ENCODE results near the gene ANKRD40CL. TPM values are rescaled to one million over a fixed set of nuclear protein-coding genes. Genes with fewer than 3 reads are reported as not detected.

The ANKRD40CL gene
- total RNA-seq, 1 experiment from 2014 or later = not detected

GRCh38 chr17:50793007-50793406, 25.7 kb upstream of the ANKRD40CL start:
- in situ Hi-C loops (cut with HindIII; ENCODE audit: low pct_unique_long_range_greater_than_20kb, low sequenced_read_pairs) (no loop called here), intact Hi-C loops (cut with micrococcal nuclease; ENCODE audit: unreplicated experiment) (no loop called here)
- no peaks in the 10 kb centered on the region for H3K4me1 ChIP-seq (ENCODE audit: control insufficient read depth, insufficient read depth, low read length)
- TF ChIP-seq REST (IDR thresholded peaks at IDR 0.05; ENCODE audit: insufficient read depth in 1 of 2, low read depth in 2 of 2, low read length in 1 of 2) (no peak), SIN3A (IDR thresholded peaks at IDR 0.05; ENCODE audit: borderline replicate concordance, insufficient read depth, low read depth, low read length) (no peak), TCF7L2 (IDR thresholded peaks at IDR 0.05; ENCODE audit: low read depth, low read length) (no peak)
- 0 out of 2 replicates have a peak, but pooled peaks have one; percentile 33 for ATAC-seq
- no peak for DNase-seq (ENCODE audit: low read depth, low spot score)
- no peaks in the 10 kb centered on the region for H3K9me3 ChIP-seq (ENCODE audit: control insufficient read depth, insufficient read depth, low read depth, low read length)
- no TSS peak for BruUV-seq (replicated peaks)
- no peak overlapping the region for H3K27ac ChIP-seq (ENCODE audit: low read length)
- ChIA-PET POLR2A (no interaction called here), CTCF (no interaction called here)
- no peaks in the 10 kb centered on the region for H3K36me3 ChIP-seq (ENCODE audit: control insufficient read depth, insufficient read depth, low read length)
- H3K4me3 ChIP-seq (ENCODE audit: low read depth in 2 of 2, low read length in 2 of 2) = no peak overlapping the region
- H3K27me3 ChIP-seq (ENCODE audit: control insufficient read depth, insufficient read depth, low read length) = no peaks in the 10 kb centered on the region

- CTCF ChIA-PET = no interaction called here
- POLR2A ChIA-PET = no interaction called here
Observed at GRCh38 chr17:50792132-50792531, 24.8 kb upstream of the ANKRD40CL start.

More at GRCh38 chr17:50792132-50792531, 24.8 kb upstream of the ANKRD40CL start:
- Histone ChIP-seq H3K27ac (ENCODE audit: low read length) (no peak overlapping the region), H3K36me3 (ENCODE audit: control insufficient read depth, insufficient read depth, low read length) (no peaks in the 10 kb centered on the region), H3K4me1 (ENCODE audit: control insufficient read depth, insufficient read depth, low read length) (no peaks in the 10 kb centered on the region), H3K4me3 (ENCODE audit: low read depth in 2 of 2, low read length in 2 of 2) (no peak overlapping the region), H3K9me3 (ENCODE audit: control insufficient read depth, insufficient read depth, low read depth, low read length) (no peaks in the 10 kb centered on the region), H3K27me3 (ENCODE audit: control insufficient read depth, insufficient read depth, low read length) (no peaks in the 10 kb centered on the region)
- in situ Hi-C loops (cut with HindIII; ENCODE audit: low pct_unique_long_range_greater_than_20kb, low sequenced_read_pairs) = no loop called here
- BruUV-seq (replicated peaks) = no TSS peak
- no peak for DNase-seq (ENCODE audit: low read depth, low spot score)
- intact Hi-C loops (cut with micrococcal nuclease; ENCODE audit: unreplicated experiment) = no loop called here
- no peak for TF ChIP-seq REST (IDR thresholded peaks at IDR 0.05; ENCODE audit: insufficient read depth in 1 of 2, low read depth in 2 of 2, low read length in 1 of 2)
- TF ChIP-seq TCF7L2 (IDR thresholded peaks at IDR 0.05; ENCODE audit: low read depth, low read length) = no peak
- no peak for TF ChIP-seq POLR2AphosphoS5 (IDR thresholded peaks at IDR 0.05; ENCODE audit: low read depth, low read length)
- TF ChIP-seq CTCF (IDR thresholded peaks at IDR 0.05) = no peak
- no peak for TF ChIP-seq SIN3A (IDR thresholded peaks at IDR 0.05; ENCODE audit: borderline replicate concordance, insufficient read depth, low read depth, low read length)
- ATAC-seq = no peak

Data from Panc1 (cell line).